ENCODE results near the gene MARCHF3.

GRCh38 chr5:127031147-127031862, 947 bp upstream of the MARCHF3 start:
- TF ChIP-seq CTCF (IDR thresholded peaks at IDR 0.05) (no peak), POLR2A (IDR thresholded peaks at IDR 0.05) (no peak), POLR2AphosphoS5 (IDR thresholded peaks at IDR 0.05) (no peak), EP300 (IDR thresholded peaks at IDR 0.05) (no peak)

All from gastroesophageal sphincter (tissue), 3 donors.